Gastroesophageal sphincter (tissue), 4 donors: ENCODE measurements around the gene MAML2. TPM values are rescaled to one million over a fixed set of nuclear protein-coding genes. Genes with fewer than 3 reads are reported as not detected.

ENCODE experiments used
- ATAC-seq: fragments of 150-250 bp; one replicate; pipeline ENCODE4 v1.9.1; 2016; ENCODE audit warnings: mild to moderate bottlenecking, moderate library complexity
- H3K27ac ChIP-seq, 4 donors: fragments of 200-600 bp; sonication (generic) in 3 of 4; 1 replicate in 3 of 4; 2 replicates in 1 of 4; pipeline ENCODE4 v1.5.1; 2016 to 2019
- H3K27me3 ChIP-seq: fragments of 200-600 bp; sonication (generic); one replicate; pipeline ENCODE4 v1.5.1; 2019
- H3K36me3 ChIP-seq, 2 donors: fragments of 200-600 bp; sonication (generic); one replicate each; pipeline ENCODE4 v1.5.1; 2019; ENCODE audit warnings: control low read depth in 1 of 2
- H3K4me1 ChIP-seq, 3 donors: fragments of 200-600 bp; sonication (generic); 1 replicate in 2 of 3; 2 replicates in 1 of 3; pipeline ENCODE4 v1.5.1; 2016 to 2019; ENCODE audit warnings: control low read depth in 2 of 3
- H3K4me3 ChIP-seq, 2 donors: fragments of 200-600 bp; sonication (generic); one replicate each; pipeline ENCODE4 v1.5.1; 2019; ENCODE audit warnings: mild to moderate bottlenecking in 1 of 2, moderate library complexity in 1 of 2
- H3K9me3 ChIP-seq, 3 donors: fragments of 200-600 bp; sonication (generic); one replicate each; pipeline ENCODE4 v1.5.1; 2017 to 2019; ENCODE audit warnings: control low read depth in 2 of 3
- CTCF ChIP-seq, 4 experiments: fragments of 200-600 bp in 2 of 4; fragments of 450-650 bp in 2 of 4; sonication (generic) in 1 of 4; IDR thresholded peaks; one replicate each; pipeline ENCODE4 v1.5.1; 2017 to 2019; ENCODE audit warnings: antibody characterized with exemption in 4 of 4, mild to moderate bottlenecking in 2 of 4, moderate library complexity in 2 of 4
- EP300 ChIP-seq: sonication (generic); formaldehyde crosslinking; IDR thresholded peaks from one replicate; pipeline ENCODE4 v1.6.1; 2017; ENCODE audit warnings: antibody characterized with exemption, mild to moderate bottlenecking
- POLR2A ChIP-seq, 2 donors: fragments of 450-650 bp; IDR thresholded peaks; one replicate each; pipeline ENCODE4 v1.6.1; 2017; ENCODE audit warnings: antibody characterized with exemption in 2 of 2, mild to moderate bottlenecking in 2 of 2, moderate library complexity in 1 of 2
- POLR2AphosphoS5 ChIP-seq: sonication (generic); formaldehyde crosslinking; IDR thresholded peaks from one replicate; pipeline ENCODE4 v1.6.1; 2017; ENCODE audit warnings: antibody characterized with exemption
- WGBS, 2 donors: methylation state at CpG; one replicate each; pipeline ENCODE4 v1.1.5; 2018; ENCODE audit warnings: low coverage in 1 of 2; 5-methylcytosine and 5-hydroxymethylcytosine counted together
- total RNA-seq, 4 donors: library from RNA; depleted of rRNA; stranded (reverse); fragments of >200 nt; gene quantifications; one replicate each; pipeline ENCODE4 v1.1.0, GENCODE V29; 2016

The MAML2 gene
- total RNA-seq, 4 donors from 2014 or later = 15.8 to 31.8 (median 23.7) TPM

GRCh38 chr11:96070453-96070852, 272.5 kb downstream of the MAML2 start:
- no peaks in the 10 kb centered on the region for H3K36me3 ChIP-seq
- H3K4me1 ChIP-seq = peaks cover 0 to 10% (median 5%) of the 10 kb centered on the region in 3 donors
- TF ChIP-seq CTCF (IDR thresholded peaks at IDR 0.05) (no peak), POLR2A (IDR thresholded peaks at IDR 0.05) (no peak), EP300 (no peak), POLR2AphosphoS5 (no peak)
- no peaks in the 10 kb centered on the region for H3K9me3 ChIP-seq
- ATAC-seq = no peak
- no peak overlapping the region for H3K27ac ChIP-seq
- 81% methylated on average over 2 of the region's 8 CpGs; no CpG with 5 or more reads in 1 of the 2 donors for WGBS, 2 donors
- H3K4me3 ChIP-seq = no peak overlapping the region
- no peaks in the 10 kb centered on the region for H3K27me3 ChIP-seq

GRCh38 chr11:96067160-96067559, 275.8 kb downstream of the MAML2 start:
- TF ChIP-seq CTCF (IDR thresholded peaks at IDR 0.05) (no peak), POLR2A (IDR thresholded peaks at IDR 0.05) (no peak), EP300 (no peak), POLR2AphosphoS5 (no peak)
- Histone ChIP-seq H3K36me3 (no peaks in the 10 kb centered on the region), H3K4me1 (peaks cover 0 to 17% (median 5%) of the 10 kb centered on the region in 3 donors), H3K9me3 (no peaks in the 10 kb centered on the region), H3K27ac (no peak overlapping the region), H3K4me3 (no peak overlapping the region), H3K27me3 (no peaks in the 10 kb centered on the region)
- 28 to 73% methylated on average over 3 of the region's 3 CpGs for WGBS, 2 donors
- ATAC-seq = no peak

GRCh38 chr11:96065379-96065778, 277.6 kb downstream of the MAML2 start:
- Histone ChIP-seq H3K9me3 (no peaks in the 10 kb centered on the region), H3K4me1 (peaks cover 0 to 34% (median 17%) of the 10 kb centered on the region in 3 donors), H3K27me3 (no peaks in the 10 kb centered on the region), H3K27ac (no peak overlapping the region), H3K4me3 (no peak overlapping the region), H3K36me3 (no peaks in the 10 kb centered on the region)
- ATAC-seq = no peak
- TF ChIP-seq POLR2A (IDR thresholded peaks at IDR 0.05) (no peak), CTCF (IDR thresholded peaks at IDR 0.05) (no peak), POLR2AphosphoS5 (no peak), EP300 (no peak)
- WGBS, 2 donors = 81 to 86% methylated on average over 2 to 3 of the region's 3 CpGs

- TF ChIP-seq CTCF (IDR thresholded peaks at IDR 0.05) (no peak), POLR2AphosphoS5 (no peak), EP300 (no peak), POLR2A (IDR thresholded peaks at IDR 0.05) (no peak)
- no peak for ATAC-seq
- Histone ChIP-seq H3K36me3 (no peaks in the 10 kb centered on the region), H3K4me1 (peaks cover 0 to 37% (median 18%) of the 10 kb centered on the region in 3 donors), H3K4me3 (no peak overlapping the region), H3K9me3 (no peaks in the 10 kb centered on the region), H3K27me3 (no peaks in the 10 kb centered on the region), H3K27ac (no peak overlapping the region)
- WGBS, 2 donors = 95 to 96% methylated on average over 2 of the region's 2 CpGs
Observed at GRCh38 chr11:96063886-96064285, 279.1 kb downstream of the MAML2 start.

GRCh38 chr11:96063053-96063452, 279.9 kb downstream of the MAML2 start:
- ATAC-seq = no peak
- peaks cover 0 to 46% (median 18%) of the 10 kb centered on the region in 3 donors for H3K4me1 ChIP-seq
- no peak overlapping the region for H3K27ac ChIP-seq
- no peaks in the 10 kb centered on the region for H3K9me3 ChIP-seq
- WGBS, 2 donors = 89% methylated on average over 2 of the region's 2 CpGs; no CpG with 5 or more reads in 1 of the 2 donors
- TF ChIP-seq POLR2A (IDR thresholded peaks at IDR 0.05) = no peak
- TF ChIP-seq POLR2AphosphoS5 = no peak
- no peak for TF ChIP-seq EP300
- TF ChIP-seq CTCF (IDR thresholded peaks at IDR 0.05) = no peak
- H3K36me3 ChIP-seq = no peaks in the 10 kb centered on the region
- H3K27me3 ChIP-seq = no peaks in the 10 kb centered on the region
- no peak overlapping the region for H3K4me3 ChIP-seq
